KMS-11 (cell line): ENCODE measurements around the gene GRB2.

Experiments used
- H2AFZ ChIP-seq: fragments of 200-600 bp; sonication (generic); 2 replicates; pipeline ENCODE4 v1.6.1; 2016; ENCODE audit warnings: antibody characterized with exemption, mixed run types, low read depth
- H3K27ac ChIP-seq: fragments of 200-600 bp; sonication (generic); 2 replicates; pipeline ENCODE4 v1.6.1; 2016; ENCODE audit warnings: mild to moderate bottlenecking, mixed run types
- H3K27me3 ChIP-seq: fragments of 200-600 bp; sonication (generic); 2 replicates; pipeline ENCODE4 v1.6.1; 2017; ENCODE audit warnings: mild to moderate bottlenecking, low read depth, mixed run types, moderate library complexity; ENCODE audit not compliant: insufficient read depth
- H3K36me3 ChIP-seq: fragments of 200-600 bp; sonication (generic); 2 replicates; pipeline ENCODE4 v1.6.1; 2017; ENCODE audit warnings: mild to moderate bottlenecking, mixed run types; ENCODE audit not compliant: insufficient read depth
- H3K4me1 ChIP-seq: fragments of 200-600 bp; sonication (generic); 2 replicates; pipeline ENCODE4 v1.6.1; 2016; ENCODE audit warnings: mild to moderate bottlenecking, low read depth, mixed run types; ENCODE audit not compliant: poor library complexity, severe bottlenecking
- H3K4me2 ChIP-seq: fragments of 200-600 bp; sonication (generic); 2 replicates; pipeline ENCODE4 v1.7.0; 2016; ENCODE audit warnings: mild to moderate bottlenecking, mixed run types
- H3K4me3 ChIP-seq: fragments of 200-600 bp; sonication (generic); IDR thresholded peaks from 2 replicates; pipeline ENCODE4 v1.6.1; 2017; ENCODE audit warnings: low read depth, low read length, mixed read lengths; ENCODE audit not compliant: insufficient read depth
- H3K79me2 ChIP-seq: fragments of 200-600 bp; sonication (generic); 2 replicates; pipeline ENCODE4 v1.6.1; 2016; ENCODE audit warnings: low read depth, mixed run types; ENCODE audit not compliant: insufficient read depth
- H3K9ac ChIP-seq: fragments of 200-600 bp; sonication (generic); 2 replicates; pipeline ENCODE4 v1.6.1; 2016; ENCODE audit warnings: mild to moderate bottlenecking, mixed run types
- H4K20me1 ChIP-seq: fragments of 200-600 bp; sonication (generic); 2 replicates; pipeline ENCODE4 v1.6.1; 2016; ENCODE audit warnings: mild to moderate bottlenecking, mixed run types; ENCODE audit not compliant: insufficient read depth
- CTCF ChIP-seq: fragments of 200-600 bp; sonication (generic); conservative IDR thresholded peaks from 2 replicates; pipeline ENCODE4 v1.6.1; 2017; ENCODE audit warnings: low read depth, mild to moderate bottlenecking, antibody characterized with exemption, low read length, moderate library complexity, mixed read lengths

Gene GRB2

GRCh38 chr17:75315541-75316243 is 89.8 kb downstream of the GRB2 start:
- H3K27me3 ChIP-seq = no peaks in the 10 kb centered on the region
- H2AFZ ChIP-seq = no peak overlapping the region
- no peak overlapping the region for H3K27ac ChIP-seq
- no peak overlapping the region for H3K4me3 ChIP-seq
- no peaks in the 10 kb centered on the region for H3K79me2 ChIP-seq
- peaks cover 3% of the 10 kb centered on the region; the same call in 1 of the 2 replicates for H3K36me3 ChIP-seq
- no peak overlapping the region for H3K4me2 ChIP-seq
- no peak for TF ChIP-seq CTCF
- H3K9ac ChIP-seq = no peak overlapping the region
- H4K20me1 ChIP-seq = no peaks in the 10 kb centered on the region
- peaks cover 15% of the 10 kb centered on the region for H3K4me1 ChIP-seq

GRCh38 chr17:75313941-75314551 is 91.4 kb downstream of the GRB2 start:
- no peak for TF ChIP-seq CTCF
- Histone ChIP-seq H3K79me2 (no peaks in the 10 kb centered on the region), H3K4me2 (no peak overlapping the region)

DNA sequence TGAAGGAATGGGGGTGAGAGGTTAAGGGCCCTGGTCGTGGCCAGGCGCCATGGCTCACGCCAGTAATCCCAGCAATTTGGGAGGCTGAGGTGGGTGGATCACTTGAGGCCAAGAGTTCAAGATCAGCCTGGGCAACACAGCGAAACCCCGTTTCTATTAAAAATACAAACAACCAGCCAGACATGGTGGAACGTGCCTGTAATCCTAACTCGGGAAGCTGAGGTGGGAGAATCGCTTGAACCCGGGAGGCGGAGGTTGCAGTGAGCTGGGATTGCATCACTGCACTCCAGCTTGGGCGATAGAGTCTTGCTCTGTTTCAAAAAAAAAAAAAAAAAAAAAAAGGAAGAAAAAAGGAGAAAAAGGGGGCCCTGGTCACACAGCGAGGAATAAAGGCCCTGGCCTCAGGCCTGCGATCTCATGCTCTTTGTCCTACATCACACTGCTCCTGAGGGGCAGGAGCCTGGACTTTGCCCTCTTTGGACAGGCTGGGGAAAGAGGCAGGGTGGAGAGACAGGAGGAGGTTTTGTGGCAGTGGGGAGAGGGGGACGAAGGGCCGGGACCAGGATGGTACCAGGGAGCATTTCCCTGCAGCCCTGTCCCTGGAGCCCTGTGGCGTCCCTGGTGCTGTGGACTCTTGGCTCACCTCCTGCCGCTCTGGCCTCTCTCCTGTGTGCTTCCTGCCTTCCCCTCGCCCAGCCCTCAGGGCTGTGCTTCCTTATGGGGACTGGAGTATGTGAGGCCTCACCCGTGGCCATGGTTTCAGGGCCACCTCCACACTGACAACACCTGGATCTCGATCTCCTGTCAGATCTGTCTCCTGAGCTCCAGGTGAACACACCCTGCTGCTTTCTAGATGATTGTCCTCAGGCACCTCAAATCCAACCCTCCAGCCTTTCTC is 96.5 kb downstream of the GRB2 start:
- H2AFZ ChIP-seq = no peak overlapping the region
- no peak for TF ChIP-seq CTCF
- H4K20me1 ChIP-seq = no peaks in the 10 kb centered on the region
- H3K4me1 ChIP-seq = no peaks in the 10 kb centered on the region
- no peak overlapping the region for H3K4me3 ChIP-seq
- no peaks in the 10 kb centered on the region for H3K79me2 ChIP-seq
- H3K27me3 ChIP-seq = no peaks in the 10 kb centered on the region
- H3K27ac ChIP-seq = no peak overlapping the region
- H3K4me2 ChIP-seq = no peak overlapping the region
- no peak overlapping the region for H3K9ac ChIP-seq
- H3K36me3 ChIP-seq = no peaks in the 10 kb centered on the region

More at GRCh38 chr17:75313941-75314551, 91.4 kb downstream of the GRB2 start:
- no peaks in the 10 kb centered on the region for H4K20me1 ChIP-seq
- H3K36me3 ChIP-seq = no peaks in the 10 kb centered on the region
- H3K27ac ChIP-seq = no peak overlapping the region
- H3K4me3 ChIP-seq = no peak overlapping the region
- H3K9ac ChIP-seq = no peak overlapping the region
- H3K27me3 ChIP-seq = no peaks in the 10 kb centered on the region
- H2AFZ ChIP-seq = no peak overlapping the region
- peaks cover 15% of the 10 kb centered on the region for H3K4me1 ChIP-seq

GRCh38 chr17:75307957-75308731 is 97.3 kb downstream of the GRB2 start:
- H3K4me1 ChIP-seq = no peaks in the 10 kb centered on the region
- H3K79me2 ChIP-seq = no peaks in the 10 kb centered on the region
- H4K20me1 ChIP-seq = no peaks in the 10 kb centered on the region
- H3K36me3 ChIP-seq = no peaks in the 10 kb centered on the region
- H3K4me2 ChIP-seq = no peak overlapping the region
- no peak overlapping the region for H3K9ac ChIP-seq
- no peak overlapping the region for H3K4me3 ChIP-seq
- no peaks in the 10 kb centered on the region for H3K27me3 ChIP-seq
- no peak overlapping the region for H2AFZ ChIP-seq
- no peak for TF ChIP-seq CTCF
- no peak overlapping the region for H3K27ac ChIP-seq
